Right forelimb (tissue), 1 donor: Measurements from ENCODE around the gene SLC15A1.

Experiments used
- DNase-seq: peaks from one replicate; pipeline ENCODE4 v3.0.0-alpha.2; 2018

SLC15A1 gene

DNA sequence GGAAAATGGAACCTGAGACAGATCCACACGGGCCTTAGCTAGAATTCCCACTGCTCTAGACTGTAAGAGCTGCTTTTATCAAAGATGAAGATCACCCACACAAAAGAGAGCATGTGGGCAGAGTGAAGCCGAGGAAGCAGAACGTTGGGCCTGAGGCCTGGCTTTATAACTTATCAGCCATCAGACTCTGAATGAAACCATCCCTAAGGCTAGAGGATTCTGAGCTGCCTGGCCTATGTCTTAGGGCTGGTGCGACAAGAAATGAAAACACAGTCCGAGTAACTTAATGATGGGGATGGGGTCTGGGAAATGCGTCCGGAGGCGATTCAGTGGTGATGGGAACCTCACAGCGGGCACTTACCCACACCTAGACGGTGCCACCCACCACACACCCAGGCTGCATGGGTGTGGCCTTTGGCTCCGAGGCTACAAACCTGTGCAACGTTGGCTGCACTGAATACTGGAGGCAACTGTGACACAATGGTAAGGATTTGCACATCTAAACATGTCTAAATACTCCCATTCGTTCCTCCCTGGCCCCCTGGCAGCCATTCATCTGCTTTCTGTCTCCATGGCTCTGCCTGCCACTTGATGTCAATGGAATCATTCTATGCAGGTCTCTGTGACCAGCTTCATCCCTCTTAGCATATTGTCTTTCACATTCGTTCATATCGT, 62.0 kb downstream of the SLC15A1 start:
- DNase-seq, result no peak

DNA sequence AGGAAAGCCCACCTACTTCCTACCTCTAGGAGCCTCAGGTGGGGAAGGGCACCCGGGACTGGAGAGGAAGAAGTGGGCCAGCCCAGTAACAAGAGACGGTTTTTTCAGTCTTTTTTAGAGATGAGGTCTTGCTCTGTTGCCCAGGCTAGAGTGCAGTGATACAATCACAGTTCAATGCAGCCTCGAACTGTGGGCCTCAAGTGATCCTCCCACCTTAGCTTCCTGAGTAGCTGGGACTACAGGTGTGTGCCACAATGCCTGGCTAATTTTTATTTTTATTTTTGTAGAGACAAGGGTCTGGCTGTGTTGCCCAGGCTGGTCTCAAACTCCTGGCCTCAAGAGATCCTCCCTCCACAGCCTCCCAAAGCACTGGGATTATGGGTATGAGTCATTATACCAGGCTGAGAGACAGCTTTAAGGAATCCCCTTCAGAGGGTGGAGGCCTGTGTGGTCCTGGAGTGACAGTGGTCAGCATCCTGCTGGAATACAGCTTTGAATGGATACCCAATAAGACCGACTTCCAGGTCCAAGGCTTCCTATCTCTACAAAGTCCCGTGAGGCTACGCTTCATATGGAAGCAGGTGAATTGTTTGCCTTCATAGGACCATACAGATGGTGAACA, 63.0 kb downstream of the SLC15A1 start:
- DNase-seq, result no peak

DNA sequence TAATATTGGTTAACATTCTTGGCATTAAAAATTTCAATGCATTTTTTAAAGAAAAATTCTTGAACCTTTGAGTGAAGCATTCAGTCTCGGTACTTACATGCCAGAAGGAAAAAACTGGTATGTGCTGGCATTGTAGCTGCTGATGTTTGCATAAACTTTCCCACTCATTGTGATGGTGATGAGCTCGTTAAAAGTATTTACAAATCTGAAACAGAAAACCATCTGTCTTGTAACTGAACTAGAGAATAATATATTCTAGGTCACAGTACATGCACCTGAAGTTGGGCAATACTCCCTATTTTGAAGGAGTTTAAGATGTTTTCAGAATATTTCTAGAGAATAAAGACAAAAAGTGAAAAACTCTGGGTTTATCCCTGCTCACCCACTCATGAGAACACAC, 64.1 kb downstream of the SLC15A1 start:
- DNase-seq, result no peak

GRCh38 chr13:98687319-98687718, 65.2 kb downstream of the SLC15A1 start:
- DNase-seq, result no peak

- no peak for DNase-seq
These were observed 66.2 kb downstream of the SLC15A1 start for GRCh38 chr13:98686270-98686669.

GRCh38 chr13:98685146-98685545, 67.3 kb downstream of the SLC15A1 start:
- no peak for DNase-seq

DNA sequence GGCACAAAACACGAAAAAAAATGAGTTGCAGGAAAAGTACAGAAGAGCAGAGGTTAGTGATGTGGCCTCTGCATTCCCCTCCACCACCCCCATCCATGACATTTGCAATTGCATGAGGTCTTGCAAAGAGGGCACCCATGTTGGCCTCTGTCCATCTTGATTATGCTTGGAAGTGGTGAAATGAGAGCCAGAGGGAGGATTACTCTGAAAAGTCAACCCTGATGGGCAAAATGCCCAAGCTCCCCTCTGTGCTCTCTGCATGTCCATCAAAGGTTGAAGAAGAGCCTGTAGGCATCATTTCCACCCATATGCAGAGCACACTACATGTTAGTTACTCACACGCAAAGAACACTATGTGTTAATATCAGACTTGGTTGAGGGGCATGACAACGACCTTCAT, 71.4 kb downstream of the SLC15A1 start:
- no peak for DNase-seq

DNA sequence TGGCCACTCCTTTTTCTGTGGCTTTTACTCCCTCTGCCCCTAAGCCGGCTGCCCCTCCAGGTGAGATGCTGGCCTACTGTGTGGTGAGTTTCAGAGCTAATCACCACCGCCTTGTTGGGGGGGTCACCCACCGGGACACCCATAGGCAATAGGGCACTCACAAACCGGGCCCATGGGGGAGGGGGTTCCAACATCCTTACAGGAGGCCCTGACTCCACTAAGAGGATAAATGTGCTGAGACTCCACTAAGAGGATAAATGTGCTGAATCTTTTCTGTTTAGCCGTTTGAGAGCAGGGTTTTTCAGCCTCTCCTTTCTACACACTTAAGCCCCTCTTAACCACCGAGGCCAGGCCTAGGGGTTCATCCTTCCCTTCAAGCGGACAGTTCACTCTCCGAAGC, 73.7 kb downstream of the SLC15A1 start:
- no peak for DNase-seq

- DNase-seq, result no peak
These were observed 75.1 kb downstream of the SLC15A1 start for GRCh38 chr13:98677398-98677797.

DNA sequence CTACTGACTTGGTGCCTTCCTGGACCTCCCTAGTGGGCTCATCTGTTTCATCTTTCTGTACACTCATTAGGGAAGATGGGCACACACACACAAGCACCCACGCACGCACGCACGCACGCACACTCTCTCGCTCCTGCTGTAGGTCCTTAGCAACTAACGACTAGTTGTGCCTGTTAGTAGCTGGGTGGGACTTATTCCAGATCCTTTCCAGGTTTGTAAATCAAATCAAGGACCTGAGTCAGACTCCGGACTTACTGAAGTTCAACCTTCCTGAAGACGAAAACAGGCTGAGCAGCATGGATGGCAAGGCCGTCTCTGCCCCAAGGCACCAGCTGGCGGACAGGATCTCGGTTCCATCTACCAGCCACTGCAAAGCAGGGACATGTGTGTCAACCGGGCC, 76.2 kb downstream of the SLC15A1 start:
- DNase-seq, result no peak

- no peak for DNase-seq
These were observed 76.6 kb downstream of the SLC15A1 start for GRCh38 chr13:98675837-98676236.

DNA sequence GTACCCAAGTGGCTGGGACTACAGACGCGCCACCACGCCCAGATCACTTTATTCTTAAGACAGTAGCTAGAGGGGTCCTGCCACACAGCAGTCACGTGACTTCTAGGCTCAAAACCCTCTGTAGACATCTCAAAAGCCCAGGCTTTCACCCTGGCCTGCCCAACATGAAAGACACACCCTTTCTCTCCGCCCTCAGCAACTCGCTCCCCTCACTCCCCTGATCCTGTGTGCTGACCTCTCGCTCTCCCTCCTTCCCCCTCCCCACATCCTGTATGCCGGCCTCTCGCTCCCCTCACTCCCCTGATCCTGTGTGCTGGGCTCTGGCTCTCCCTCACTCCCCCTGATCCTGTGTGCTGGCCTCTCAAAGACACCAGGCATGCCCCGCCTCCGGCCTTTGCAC, 77.4 kb downstream of the SLC15A1 start:
- DNase-seq, result no peak

- peak; percentile 71 for DNase-seq
These were observed 79.4 kb downstream of the SLC15A1 start for GRCh38 chr13:98672947-98673613.

GRCh38 chr13:98668155-98668554, 84.3 kb downstream of the SLC15A1 start:
- no peak for DNase-seq

DNA sequence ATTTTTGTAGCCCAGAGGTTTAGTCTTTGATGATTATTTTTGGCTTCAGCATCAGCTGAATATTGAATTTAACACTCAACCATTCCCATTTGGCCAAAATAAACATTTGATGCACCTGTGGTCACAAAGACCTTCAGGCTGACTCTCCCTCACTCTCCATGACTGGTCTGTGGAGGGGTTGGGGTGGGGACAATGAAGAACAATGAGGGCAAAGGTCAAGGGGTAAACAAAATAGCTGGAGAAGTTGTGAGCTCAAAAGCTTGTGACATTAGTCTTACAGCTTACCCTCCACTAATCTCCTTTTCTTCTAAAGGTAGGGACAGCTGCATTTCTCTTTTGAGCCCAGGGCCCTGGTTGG, 86.9 kb downstream of the SLC15A1 start:
- DNase-seq, result no peak

DNA sequence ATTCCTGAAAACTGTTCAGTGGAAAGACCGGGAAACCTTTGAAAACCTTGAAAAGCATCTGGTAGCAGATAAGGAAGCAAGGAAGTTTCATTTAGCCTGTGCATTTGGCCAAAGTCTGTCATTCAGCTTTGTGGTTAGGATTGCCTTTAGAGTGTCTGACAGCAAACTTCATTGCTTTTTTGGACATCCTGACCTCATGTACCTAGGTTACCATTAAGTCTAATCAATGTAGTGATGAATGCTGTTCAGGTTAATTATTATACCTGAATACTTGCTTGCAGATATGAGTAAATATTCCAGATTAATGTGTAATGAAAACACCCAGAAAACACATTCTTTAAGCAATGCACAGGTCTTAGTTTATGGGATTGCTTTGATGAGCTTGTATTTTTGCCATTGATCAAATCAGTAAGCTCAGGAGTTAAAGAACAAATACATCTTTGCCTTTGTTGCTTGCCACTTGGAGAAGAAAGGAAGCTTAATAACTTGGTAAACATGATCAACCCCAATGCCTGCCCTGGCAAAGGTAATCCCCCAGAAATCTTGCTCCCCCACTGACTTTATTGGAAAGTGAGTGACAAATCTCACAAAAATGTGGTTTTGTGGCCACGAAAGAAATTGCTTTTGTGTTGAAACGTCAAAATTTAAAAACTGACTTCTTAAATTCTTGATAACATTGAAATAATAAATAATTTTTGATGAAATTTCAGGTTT, 87.4 kb downstream of the SLC15A1 start:
- no peak for DNase-seq

- no peak for DNase-seq
These were observed 88.0 kb downstream of the SLC15A1 start for GRCh38 chr13:98664510-98664909.

- DNase-seq, result no peak
These were observed 88.4 kb downstream of the SLC15A1 start for GRCh38 chr13:98664047-98664446.

DNA sequence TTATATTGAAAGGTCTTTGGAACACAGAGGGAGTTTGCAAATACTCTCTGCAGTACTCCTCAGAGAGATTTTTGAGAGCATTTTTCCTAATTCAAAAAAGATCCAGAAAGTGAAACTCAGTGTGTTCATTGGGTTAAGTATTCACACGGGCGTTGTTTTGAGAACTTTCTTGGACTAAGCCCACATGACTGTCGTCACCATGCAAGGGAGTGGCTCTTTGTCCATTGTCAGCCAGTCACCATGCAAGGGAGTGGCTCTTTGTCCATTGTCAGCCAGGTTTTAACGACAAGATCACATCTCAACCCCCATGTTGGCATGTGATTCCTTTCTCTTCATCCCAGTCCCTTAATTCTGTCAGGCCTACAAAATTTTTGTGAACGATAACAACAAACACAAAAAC, 94.3 kb downstream of the SLC15A1 start:
- no peak for DNase-seq

GRCh38 chr13:98657506-98658085, 94.9 kb downstream of the SLC15A1 start:
- DNase-seq, result no peak

DNA sequence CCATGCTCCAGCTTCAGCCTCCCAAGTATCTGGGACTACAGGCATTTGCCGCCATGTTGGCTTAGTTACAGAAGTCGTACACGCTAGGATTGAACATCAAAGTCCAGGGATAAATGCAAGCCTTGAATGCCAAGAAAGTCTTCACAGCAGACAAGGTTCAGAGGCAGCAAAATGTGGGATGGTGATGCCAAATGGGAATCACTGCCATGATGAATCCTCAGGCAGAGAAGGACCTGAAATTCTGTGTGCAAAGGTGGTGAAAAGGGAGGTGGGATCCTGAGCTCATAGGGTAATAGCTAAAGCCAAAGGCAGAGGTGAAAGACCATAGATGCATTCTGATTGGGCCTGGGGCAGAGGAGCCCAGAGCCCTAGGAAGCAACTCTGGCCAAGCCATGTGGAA, 96.2 kb downstream of the SLC15A1 start:
- no peak for DNase-seq

GRCh38 chr13:98653463-98653985, 98.9 kb downstream of the SLC15A1 start:
- DNase-seq, result peak; percentile 85
